ENCODE results near the gene GABBR2. TPM values are rescaled to one million over a fixed set of nuclear protein-coding genes. Genes with fewer than 3 reads are reported as not detected.

The GABBR2 gene
- total and polyA plus RNA-seq, 12 donors: 0.17 to 9.0 (median 3.7) TPM

DNA sequence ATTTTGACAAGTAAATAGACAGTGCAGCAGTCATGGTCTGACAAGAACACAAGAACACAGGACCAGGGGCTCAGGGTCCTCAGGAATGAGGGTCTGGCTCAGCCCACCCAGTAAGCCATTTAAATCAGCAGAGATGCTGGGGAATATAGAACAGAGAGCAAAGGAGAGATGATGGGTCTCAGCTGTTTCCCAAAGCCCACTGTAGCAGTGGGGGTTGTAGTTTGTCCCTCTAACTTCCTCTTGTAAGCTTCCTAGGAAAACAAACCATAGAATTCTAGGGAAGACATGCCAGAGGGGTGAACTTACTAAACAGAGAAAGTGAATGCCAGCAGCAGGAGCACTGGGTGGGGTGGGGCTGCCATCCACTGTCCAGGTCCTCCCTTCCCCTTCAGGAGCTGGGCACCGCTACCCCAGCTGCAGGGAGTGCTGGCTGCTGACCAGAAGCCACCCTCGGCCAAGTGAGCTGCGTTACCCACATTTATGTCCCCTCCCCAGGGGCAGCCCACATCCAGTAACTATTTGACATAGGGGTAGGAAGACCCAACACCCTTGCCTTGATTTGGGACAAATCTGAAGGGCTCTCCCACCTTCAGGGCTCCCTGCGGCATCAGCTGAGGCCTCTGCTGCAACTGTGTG lies 41.6 kb downstream of the GABBR2 start:
- Histone ChIP-seq H3K4me3 (no peak overlapping the region), H3K27me3 (no peaks in the 10 kb centered on the region), H3K9me3 (replicated peaks in 1 of 3) (no peaks in the 10 kb centered on the region), H3K36me3 (replicated peaks in 1 of 2) (no peaks in the 10 kb centered on the region), H3K27ac (no peak overlapping the region), H3K4me1 (replicated peaks in 1 of 2) (no peaks in the 10 kb centered on the region)
- WGBS, 4 donors: 78 to 100% (median 81%) methylated on average over 1 to 4 of the region's 4 CpGs
- no peak for DNase-seq
- intact Hi-C loops (cut with DNase I): no loop called here
- TF ChIP-seq CTCF (IDR thresholded peaks at IDR 0.05) (no peak), POLR2A (IDR thresholded peaks at IDR 0.05) (no peak)

DNA sequence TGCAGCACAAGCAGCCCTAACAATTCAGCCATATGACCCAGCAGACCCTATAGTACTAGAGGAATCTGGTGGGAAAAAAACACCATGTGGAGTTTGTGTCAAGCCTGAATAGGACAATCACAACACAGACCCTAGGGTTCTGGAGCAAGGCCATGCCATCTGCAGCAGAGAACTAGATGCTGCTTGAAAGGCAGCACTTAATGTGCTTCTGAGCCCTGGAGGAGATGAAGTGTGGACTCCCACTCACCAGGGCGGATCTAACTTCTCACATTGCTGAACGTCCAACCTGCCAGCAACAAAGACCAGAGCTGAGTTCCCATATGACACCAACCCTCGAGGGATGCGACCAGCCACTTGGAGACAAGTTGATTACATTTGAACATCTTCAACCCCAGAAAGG lies 43.2 kb downstream of the GABBR2 start:
- no peaks in the 10 kb centered on the region for H3K9me3 ChIP-seq (replicated peaks in 1 of 3)
- no peaks in the 10 kb centered on the region for H3K27me3 ChIP-seq
- WGBS, 4 donors: 78 to 89% (median 84%) methylated on average over 4 of the region's 4 CpGs
- no peak overlapping the region for H3K27ac ChIP-seq
- DNase-seq: no peak
- TF ChIP-seq POLR2A (IDR thresholded peaks at IDR 0.05): no peak
- TF ChIP-seq CTCF (IDR thresholded peaks at IDR 0.05): no peak
- no peak overlapping the region for H3K4me3 ChIP-seq
- intact Hi-C loops (cut with DNase I): no loop called here
- H3K4me1 ChIP-seq (replicated peaks in 1 of 2): no peaks in the 10 kb centered on the region
- no peaks in the 10 kb centered on the region for H3K36me3 ChIP-seq (replicated peaks in 1 of 2)

DNA sequence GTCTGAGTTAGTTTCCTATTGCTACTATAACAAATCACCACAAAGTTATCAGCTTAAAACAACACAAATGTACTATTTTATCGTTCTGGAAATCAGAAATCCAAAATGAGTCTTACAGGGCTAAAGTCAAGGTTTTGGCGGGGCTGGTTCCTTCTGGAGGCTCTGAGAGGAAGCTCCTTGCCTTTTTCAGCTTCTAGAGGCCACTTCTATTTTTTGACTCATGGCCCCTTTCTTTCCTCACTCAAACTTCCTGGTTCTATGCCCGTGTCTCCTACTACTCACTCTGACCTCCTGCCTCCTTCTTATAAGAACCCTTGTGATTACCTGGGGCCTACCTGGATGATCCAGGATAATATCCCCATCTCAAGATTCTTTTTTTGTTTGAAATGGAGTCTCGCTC lies 48.2 kb downstream of the GABBR2 start:
- H3K27me3 ChIP-seq: no peaks in the 10 kb centered on the region
- intact Hi-C loops (cut with DNase I): no loop called here
- 63 to 71% (median 70%) methylated on average over 4 of the region's 4 CpGs for WGBS, 4 donors
- DNase-seq: no peak
- no peak overlapping the region for H3K27ac ChIP-seq
- H3K36me3 ChIP-seq (replicated peaks in 1 of 2): no peaks in the 10 kb centered on the region
- TF ChIP-seq POLR2A (IDR thresholded peaks at IDR 0.05) (no peak), CTCF (IDR thresholded peaks at IDR 0.05) (no peak)
- H3K4me3 ChIP-seq: no peak overlapping the region
- H3K4me1 ChIP-seq (replicated peaks in 1 of 2): no peaks in the 10 kb centered on the region
- H3K9me3 ChIP-seq (replicated peaks in 1 of 3): no peaks in the 10 kb centered on the region

- Histone ChIP-seq H3K4me3 (no peak overlapping the region), H3K4me1 (replicated peaks in 1 of 2) (no peaks in the 10 kb centered on the region), H3K27ac (no peak overlapping the region), H3K36me3 (replicated peaks in 1 of 2) (no peaks in the 10 kb centered on the region), H3K27me3 (no peaks in the 10 kb centered on the region), H3K9me3 (replicated peaks in 1 of 3) (no peaks in the 10 kb centered on the region)
- no peak for TF ChIP-seq CTCF (IDR thresholded peaks at IDR 0.05)
- TF ChIP-seq POLR2A (IDR thresholded peaks at IDR 0.05): no peak
- no peak for DNase-seq
- intact Hi-C loops (cut with DNase I): no loop called here
- WGBS, 4 donors: 50 to 66% (median 63%) methylated on average over 1 of the region's 1 CpG
Observed at GRCh38 chr9:98658951-98659351, 49.8 kb downstream of the GABBR2 start.

Measured in adrenal gland (tissue), 12 donors.